ENCODE data around the gene ARHGAP31. TPM values are rescaled to one million over a fixed set of nuclear protein-coding genes. Genes with fewer than 3 reads are reported as not detected.

ARHGAP31 gene
- total and polyA plus RNA-seq, 10 of the 15 experiments (the other 5 are each of a cell fraction or from before 2014, with no cell fraction given), result 0.97 to 29.8 (median 10.3) TPM

GRCh38 chr3:119359476-119360326, 65.5 kb downstream of the ARHGAP31 start:
- ATAC-seq (peak; percentile 76), DNase-seq (ENCODE audit: low read depth, low spot score) (no peak), FAIRE-seq (no peak)
- H2AFZ ChIP-seq (ENCODE audit: control insufficient read depth, low read depth, low read length), result peak overlapping the region; percentile 33
- H4K20me1 ChIP-seq (ENCODE audit: control insufficient read depth, insufficient read depth), result no peaks in the 10 kb centered on the region; the same call in 1 of the 2 replicates
- no peak overlapping the region; the same call in 1 of the 2 replicates for H3K27ac ChIP-seq (ENCODE audit: control insufficient read depth, insufficient read depth)
- intact Hi-C loops (cut with micrococcal nuclease; ENCODE audit: unreplicated experiment) (no loop called here), in situ Hi-C loops (cut with MboI) (no loop called here)
- ChIA-PET SMC1A (ENCODE audit: uncharacterized antibody, unreplicated experiment) (interaction anchor here (0.7 to 4.4 kb wide), 4 partner anchors 9 to 102 kb away, joined by 4 to 13 read pairs (median 6); no protein-coding TSS in a partner anchor), RAD21 (ENCODE audit: unreplicated experiment) (interaction anchor here (1.5 kb wide), 1 partner anchor 118 kb away, joined by 4 read pairs; no protein-coding TSS in a partner anchor), POLR2A (interaction anchor here (1.0 to 1.8 kb wide), 3 partner anchors 10 to 139 kb away, joined by 3 to 6 read pairs (median 3); partner anchors contain the start of gene TIMMDC1), CTCF (interaction anchor here (1.2 to 2.1 kb wide), 3 partner anchors 7 to 16 kb away, joined by 3 to 8 read pairs (median 5); no protein-coding TSS in a partner anchor)
- BruUV-seq (replicated peaks), result no TSS peak
- H3K79me2 ChIP-seq (ENCODE audit: control insufficient read depth, insufficient read depth, low read length), result peaks cover 4% of the 10 kb centered on the region
- TF ChIP-seq RAD21 (IDR thresholded peaks at IDR 0.05; ENCODE audit: insufficient read depth, low read depth, low read length) (peak; percentile 17; the same call in 1 of the 2 replicates), CHD4 (IDR thresholded peaks at IDR 0.05) (no peak), POLR2A (IDR thresholded peaks at IDR 0.05; ENCODE audit: low read depth, low read length) (no peak), ASH2L (IDR thresholded peaks at IDR 0.05; ENCODE audit: borderline replicate concordance, low read depth) (no peak), IKZF2 (IDR thresholded peaks at IDR 0.05) (peak; percentile 17 to 39; a peak in 1 of 4 replicates), MEF2B (IDR thresholded peaks at IDR 0.05; ENCODE audit: partially characterized antibody, poor library complexity, severe bottlenecking) (peak; percentile 56), NKRF (conservative IDR thresholded peaks at IDR 0.05) (no peak), KAT2A (conservative IDR thresholded peaks at IDR 0.05; ENCODE audit: control insufficient read depth, low read depth, low read length) (no peak), IKZF1 (conservative IDR thresholded peaks at IDR 0.05) (0 out of 2 replicates have a peak, but pooled peaks have one; percentile 18), MEF2A (IDR thresholded peaks at IDR 0.05; ENCODE audit: insufficient read depth, low read depth, low read length) (no peak), NFIC (IDR thresholded peaks at IDR 0.05; ENCODE audit: low read depth, low read length) (0 out of 2 replicates have a peak, but pooled peaks have one; percentile 11), ZBED1 (IDR thresholded peaks at IDR 0.05; ENCODE audit: borderline replicate concordance) (no peak), EED (IDR thresholded peaks at IDR 0.05; ENCODE audit: low read depth) (peak; percentile 16; the same call in 1 of the 2 replicates)
- H3K9me3 ChIP-seq (replicated peaks; ENCODE audit: control insufficient read depth, insufficient read depth, low read length), result no peaks in the 10 kb centered on the region
- no peaks in the 10 kb centered on the region for H3K27me3 ChIP-seq (replicated peaks in 1 of 2; ENCODE audit: control insufficient read depth in 2 of 2, insufficient read depth in 2 of 2, low read length in 1 of 2)
- peaks cover 16% of the 10 kb centered on the region for H3K4me1 ChIP-seq (ENCODE audit: control insufficient read depth, insufficient read depth, low read length)
- no peak overlapping the region for H3K4me3 ChIP-seq
- H3K36me3 ChIP-seq (ENCODE audit: control insufficient read depth in 2 of 2, insufficient read depth in 2 of 2, low read length in 1 of 2), result no peaks in the 10 kb centered on the region
- WGBS (ENCODE audit: insufficient coverage, insufficient replicate concordance, low lambda C conversion rate, missing lambda C conversion rate), result 28% methylated on average over 11 of the region's 11 CpGs
- H3K4me2 ChIP-seq (ENCODE audit: control insufficient read depth, insufficient read depth), result peak overlapping the region; percentile 26; the same call in 1 of the 2 replicates
- no peak overlapping the region for H3K9ac ChIP-seq (ENCODE audit: control insufficient read depth, insufficient read depth, low read length)
